Endometrial microvascular endothelial cells (primary cell): Measurements from ENCODE around the gene ZBTB16. TPM values are rescaled to one million over a fixed set of nuclear protein-coding genes. Genes with fewer than 3 reads are reported as not detected.

Source experiments
- in situ Hi-C: cut with HindIII; loops from 2 replicates; pipeline ENCODE4 v1.10.0; 2017; ENCODE audit warnings: low sequenced_read_pairs, low pct_unique_long_range_greater_than_20kb; ENCODE audit errors: inconsistent ontology term
- total RNA-seq: library from RNA; depleted of rRNA; stranded (reverse); fragments of >200 nt; gene quantifications from one replicate; pipeline ENCODE4 v1.2.3, GENCODE V29; 2015; ENCODE audit errors: inconsistent ontology term

ZBTB16 gene
- total RNA-seq, 1 donor from 2014 or later, result 25.9 TPM

GRCh38 chr11:114061048-114061680 is 1.7 kb downstream of the ZBTB16 start:
- in situ Hi-C loops, result loop anchor here (10.0 kb wide), 1 partner anchor 104 kb away; no protein-coding TSS in a partner anchor

GRCh38 chr11:114061681-114062049 is 2.2 kb downstream of the ZBTB16 start:
- in situ Hi-C loops, result loop anchor here (10.0 kb wide), 1 partner anchor 103 kb away; no protein-coding TSS in a partner anchor

DNA sequence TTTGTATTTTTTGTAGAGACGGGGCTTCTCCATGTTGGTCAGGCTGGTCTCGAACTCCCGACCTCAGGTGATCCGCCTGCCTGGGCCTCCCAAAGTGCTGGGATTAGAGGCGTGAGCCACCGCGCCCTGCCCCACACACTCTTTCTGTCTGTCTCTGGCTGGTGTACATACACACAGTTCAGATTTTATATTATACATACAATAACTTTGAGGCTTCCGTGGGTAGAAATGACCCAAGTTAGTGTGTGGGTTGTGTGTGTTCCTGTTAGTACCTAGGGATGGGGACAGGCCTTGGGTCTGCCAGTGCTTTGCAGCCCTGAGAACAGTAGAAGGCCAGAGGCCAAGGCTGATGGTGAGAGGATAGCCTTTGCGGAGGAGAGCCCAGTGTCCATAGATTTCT is 2.8 kb downstream of the ZBTB16 start:
- in situ Hi-C loops, result loop anchor here (10.0 kb wide), 1 partner anchor 103 kb away; no protein-coding TSS in a partner anchor

DNA sequence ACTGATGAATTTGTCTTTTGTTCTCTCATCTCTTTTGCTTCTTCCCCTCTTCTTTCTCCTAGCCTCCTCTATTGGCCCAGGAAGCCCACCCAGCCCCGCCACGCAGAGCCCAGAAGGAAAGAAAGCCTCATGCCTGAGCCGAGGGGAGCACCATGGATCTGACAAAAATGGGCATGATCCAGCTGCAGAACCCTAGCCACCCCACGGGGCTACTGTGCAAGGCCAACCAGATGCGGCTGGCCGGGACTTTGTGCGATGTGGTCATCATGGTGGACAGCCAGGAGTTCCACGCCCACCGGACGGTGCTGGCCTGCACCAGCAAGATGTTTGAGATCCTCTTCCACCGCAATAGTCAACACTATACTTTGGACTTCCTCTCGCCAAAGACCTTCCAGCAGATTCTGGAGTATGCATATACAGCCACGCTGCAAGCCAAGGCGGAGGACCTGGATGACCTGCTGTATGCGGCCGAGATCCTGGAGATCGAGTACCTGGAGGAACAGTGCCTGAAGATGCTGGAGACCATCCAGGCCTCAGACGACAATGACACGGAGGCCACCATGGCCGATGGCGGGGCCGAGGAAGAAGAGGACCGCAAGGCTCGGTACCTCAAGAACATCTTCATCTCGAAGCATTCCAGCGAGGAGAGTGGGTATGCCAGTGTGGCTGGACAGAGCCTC is 3.8 kb downstream of the ZBTB16 start:
- in situ Hi-C loops, result loop anchor here (10.0 kb wide), 1 partner anchor 102 kb away; no protein-coding TSS in a partner anchor

- in situ Hi-C loops, result loop anchor here (10.0 kb wide), 1 partner anchor 101 kb away; no protein-coding TSS in a partner anchor
These were observed 4.3 kb downstream of the ZBTB16 start for GRCh38 chr11:114063829-114064201.

GRCh38 chr11:114064216-114064615 is 4.7 kb downstream of the ZBTB16 start:
- in situ Hi-C loops, result loop anchor here (10.0 kb wide), 1 partner anchor 101 kb away; no protein-coding TSS in a partner anchor

GRCh38 chr11:114065094-114065493 is 5.6 kb downstream of the ZBTB16 start:
- in situ Hi-C loops, result loop anchor here (10.0 kb wide), 1 partner anchor 100 kb away; no protein-coding TSS in a partner anchor

GRCh38 chr11:114066046-114066648 is 6.6 kb downstream of the ZBTB16 start:
- in situ Hi-C loops, result loop anchor here (10.0 kb wide), 1 partner anchor 99 kb away; no protein-coding TSS in a partner anchor

DNA sequence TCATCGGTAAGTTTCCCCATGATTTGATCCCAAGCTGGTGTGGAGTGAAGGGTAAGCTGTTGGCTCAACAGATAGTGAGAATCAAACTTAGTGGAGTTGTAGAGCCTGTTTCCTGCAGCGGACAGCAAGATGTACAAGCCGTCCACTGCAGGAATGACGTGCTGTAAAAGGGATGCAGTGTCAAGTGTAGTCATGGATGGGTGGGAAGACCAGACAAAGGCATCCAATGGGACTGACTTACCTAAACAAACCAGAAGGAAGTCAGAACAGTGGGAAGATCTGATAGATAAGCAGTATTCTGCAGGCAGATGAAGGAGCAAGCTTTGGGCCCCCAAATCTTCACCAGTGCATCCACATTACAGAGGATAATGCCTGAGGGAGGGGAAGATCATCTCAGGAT is 8.8 kb downstream of the ZBTB16 start:
- in situ Hi-C loops, result loop anchor here (10.0 kb wide), 1 partner anchor 96 kb away; no protein-coding TSS in a partner anchor

DNA sequence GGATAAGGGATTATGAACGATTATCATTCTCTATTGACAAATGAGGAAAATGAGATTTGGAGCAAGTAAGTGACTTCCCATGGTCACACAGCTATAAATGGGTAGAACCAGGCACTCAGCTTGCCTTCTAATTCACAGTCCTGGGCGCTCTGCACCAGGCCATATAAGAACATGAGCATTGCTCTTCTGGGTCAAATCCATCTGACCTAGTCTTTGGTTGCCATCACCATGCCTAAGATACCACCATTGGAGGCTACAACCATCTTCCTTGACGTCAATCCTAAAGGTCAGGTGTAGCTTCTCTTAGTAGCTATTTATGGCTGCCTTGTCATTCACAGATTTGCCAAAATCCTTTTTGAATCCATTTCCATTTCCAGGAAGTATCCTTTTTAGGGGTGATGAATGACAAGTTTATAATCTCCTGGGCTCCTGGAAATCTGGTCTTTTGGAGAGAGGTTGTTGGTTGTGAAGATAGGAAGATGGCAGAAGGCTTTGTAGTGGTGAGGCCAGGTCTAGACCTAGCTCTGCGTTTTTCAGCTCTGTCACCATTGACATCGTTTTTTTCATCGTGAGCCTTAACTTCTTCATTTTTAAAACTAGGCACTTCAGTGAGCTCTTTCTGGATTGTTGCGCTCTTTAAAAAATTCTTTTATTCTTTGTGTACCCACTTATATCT is 11.1 kb downstream of the ZBTB16 start:
- in situ Hi-C loops, result no loop called here

DNA sequence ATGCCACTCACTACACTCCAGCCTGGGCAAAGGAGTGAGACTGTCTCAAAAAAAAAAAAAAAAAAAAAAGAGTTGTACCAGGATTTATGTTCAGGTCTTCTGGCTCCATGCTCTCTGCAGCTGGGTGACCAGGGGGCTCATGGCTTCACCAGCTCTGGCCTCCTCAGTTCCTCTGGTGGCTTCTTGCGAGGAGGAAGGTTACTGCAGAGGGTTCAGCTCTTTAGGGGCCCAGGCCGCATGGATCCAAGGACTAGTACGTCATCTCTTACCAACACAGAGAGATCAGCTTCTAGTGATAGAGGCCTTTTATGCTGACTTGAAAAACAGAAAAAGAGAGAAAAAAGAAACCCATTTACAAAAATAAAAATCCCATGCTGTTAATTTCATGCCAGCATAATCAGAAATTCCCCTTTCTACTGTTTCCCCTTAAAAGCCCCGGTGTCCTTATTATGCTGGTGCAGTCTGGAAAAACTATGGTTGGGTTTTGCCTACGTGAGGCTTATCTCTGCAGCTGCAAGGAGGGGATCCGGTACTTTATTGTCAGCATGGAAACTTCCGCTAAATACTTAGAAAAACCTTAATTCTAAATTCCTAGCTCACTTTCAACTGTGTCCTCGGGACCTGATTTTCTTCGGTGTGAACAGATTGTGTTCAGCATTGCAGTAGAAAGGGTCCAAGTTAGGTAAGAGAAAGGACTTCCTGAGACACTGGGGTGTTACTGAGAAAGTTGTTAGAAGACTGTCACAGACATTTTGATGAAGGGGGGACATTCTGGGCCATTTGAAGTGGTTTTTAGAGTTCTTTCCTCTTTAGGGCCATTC is 13.7 kb downstream of the ZBTB16 start:
- in situ Hi-C loops, result no loop called here

- in situ Hi-C loops, result no loop called here
These were observed 14.4 kb downstream of the ZBTB16 start for GRCh38 chr11:114073828-114074381.

- in situ Hi-C loops, result no loop called here
These were observed 15.2 kb downstream of the ZBTB16 start for GRCh38 chr11:114074546-114075343.

DNA sequence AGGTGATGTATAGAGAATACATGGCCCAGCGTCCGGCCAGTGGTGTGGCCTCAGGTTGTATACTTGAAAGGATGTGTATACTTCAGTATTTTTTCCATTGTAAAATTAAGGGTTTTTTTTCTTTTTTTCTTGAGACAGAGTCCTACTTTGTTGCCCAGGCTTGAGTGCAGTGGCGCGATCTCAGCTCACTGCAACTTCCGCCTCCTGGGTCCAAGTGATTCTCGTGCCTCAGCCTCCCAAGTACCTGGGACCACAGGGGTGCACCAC is 15.8 kb downstream of the ZBTB16 start:
- in situ Hi-C loops, result no loop called here

GRCh38 chr11:114075891-114076441 is 16.5 kb downstream of the ZBTB16 start:
- in situ Hi-C loops, result no loop called here

DNA sequence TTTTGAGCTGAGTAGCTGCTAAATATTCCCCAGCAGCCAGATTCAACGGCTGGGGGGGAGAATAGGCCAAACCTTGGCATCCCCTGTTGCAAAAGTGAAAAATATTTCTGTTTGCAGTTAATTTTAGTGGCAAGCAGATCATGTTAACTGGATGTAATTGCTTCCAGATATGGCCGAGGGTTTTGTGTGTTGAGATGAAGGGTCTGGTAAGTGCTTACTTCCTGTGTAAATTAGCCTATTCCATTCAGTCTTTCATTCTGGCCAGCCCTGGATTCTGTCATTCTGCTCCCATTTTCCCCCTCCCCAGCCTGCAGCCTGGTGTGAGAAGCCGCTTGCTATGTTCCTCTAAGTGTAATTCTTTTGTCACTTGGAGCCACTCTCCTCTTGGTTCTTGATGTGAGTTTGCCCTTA is 17.4 kb downstream of the ZBTB16 start:
- in situ Hi-C loops, result no loop called here
